ENCODE data around the gene CD24.
"Not testable (repeated sequence)": the region's sequence is repeated elsewhere in the genome, so short reads cannot be mapped to it uniquely, and the experiment has no call there.

Gene CD24

DNA sequence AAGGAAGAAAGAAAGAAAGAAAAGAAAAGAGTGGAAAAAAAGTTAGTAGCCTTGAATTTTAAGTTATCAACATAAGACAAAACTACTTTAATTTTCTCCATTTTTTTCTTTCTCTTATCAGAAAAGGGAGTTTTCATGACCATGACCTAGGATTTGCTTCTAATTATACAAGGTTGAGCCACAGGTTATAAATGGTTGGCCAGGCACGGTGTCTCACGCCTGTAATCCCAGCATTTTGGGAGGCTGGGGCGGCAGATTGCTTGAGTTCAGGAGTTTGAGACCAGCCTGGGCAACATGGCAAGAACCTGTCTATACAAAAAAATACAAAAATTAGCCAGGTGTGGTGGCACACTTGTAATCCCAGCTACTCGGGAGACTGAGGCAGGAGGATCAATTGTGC, 45.7 kb upstream of the CD24 start:
- TF ChIP-seq ZNF707 (tag by site-specific recombination; IDR thresholded peaks at IDR 0.05), result no peak
- TF ChIP-seq, protein P1, sequence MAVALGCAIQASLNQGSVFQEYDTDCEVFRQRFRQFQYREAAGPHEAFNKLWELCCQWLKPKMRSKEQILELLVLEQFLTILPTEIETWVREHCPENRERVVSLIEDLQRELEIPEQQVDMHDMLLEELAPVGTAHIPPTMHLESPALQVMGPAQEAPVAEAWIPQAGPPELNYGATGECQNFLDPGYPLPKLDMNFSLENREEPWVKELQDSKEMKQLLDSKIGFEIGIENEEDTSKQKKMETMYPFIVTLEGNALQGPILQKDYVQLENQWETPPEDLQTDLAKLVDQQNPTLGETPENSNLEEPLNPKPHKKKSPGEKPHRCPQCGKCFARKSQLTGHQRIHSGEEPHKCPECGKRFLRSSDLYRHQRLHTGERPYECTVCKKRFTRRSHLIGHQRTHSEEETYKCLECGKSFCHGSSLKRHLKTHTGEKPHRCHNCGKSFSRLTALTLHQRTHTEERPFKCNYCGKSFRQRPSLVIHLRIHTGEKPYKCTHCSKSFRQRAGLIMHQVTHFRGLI (tag by site-specific recombination; IDR thresholded peaks at IDR 0.05), result peak; percentile 99
- no peak overlapping the region for H3K27ac ChIP-seq (ENCODE audit: extremely low read depth, low read depth, low read length)
- CTCF ChIA-PET, result no interaction called here

DNA sequence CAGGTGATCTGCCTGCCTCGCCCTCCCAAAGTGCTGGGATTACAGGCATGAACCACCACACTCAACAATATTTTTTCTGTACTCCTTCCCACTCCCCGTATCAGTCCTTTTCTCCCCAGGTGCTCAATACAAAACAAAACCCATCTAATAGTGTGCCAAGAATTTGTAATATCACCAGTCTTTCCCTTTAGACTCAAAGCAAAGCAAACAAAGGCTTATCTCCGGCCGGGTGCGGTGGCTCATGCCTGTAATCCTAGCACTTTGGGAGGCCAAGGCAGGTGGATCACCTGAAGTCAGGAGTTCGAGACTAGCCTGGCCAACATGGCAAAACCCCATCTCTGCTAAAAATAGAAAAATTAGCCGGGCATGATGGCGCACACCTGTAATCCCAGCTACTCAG, 45.1 kb upstream of the CD24 start:
- H3K4me3 ChIP-seq (ENCODE audit: low read depth, low read length); H3K9me3 ChIP-seq (ENCODE audit: control insufficient read depth, insufficient read depth, low read depth, low read length); POLR2A ChIA-PET; H3K27ac ChIP-seq (ENCODE audit: extremely low read depth, low read depth, low read length); H3K4me1 ChIP-seq (ENCODE audit: control insufficient read depth, insufficient read depth, low read length); H3K36me3 ChIP-seq (ENCODE audit: control insufficient read depth in 2 of 2, insufficient read depth in 1 of 2, low read length in 2 of 2): not testable (repeated sequence)
- CTCF ChIA-PET, result interaction anchor here (3.0 kb wide), 1 partner anchor 8 kb away, joined by 21 read pairs; the partner anchor contains the start of gene MTRES1

More for the DNA sequence above, 45.7 kb upstream of the CD24 start:
- H3K4me1 ChIP-seq (ENCODE audit: control insufficient read depth, insufficient read depth, low read length), result no peaks in the 10 kb centered on the region
- no peaks in the 10 kb centered on the region for H3K36me3 ChIP-seq (ENCODE audit: control insufficient read depth in 2 of 2, insufficient read depth in 1 of 2, low read length in 2 of 2)
- POLR2A ChIA-PET, result no interaction called here
- no peaks in the 10 kb centered on the region for H3K9me3 ChIP-seq (ENCODE audit: control insufficient read depth, insufficient read depth, low read depth, low read length)
- H3K4me3 ChIP-seq (ENCODE audit: low read depth, low read length), result no peak overlapping the region

DNA sequence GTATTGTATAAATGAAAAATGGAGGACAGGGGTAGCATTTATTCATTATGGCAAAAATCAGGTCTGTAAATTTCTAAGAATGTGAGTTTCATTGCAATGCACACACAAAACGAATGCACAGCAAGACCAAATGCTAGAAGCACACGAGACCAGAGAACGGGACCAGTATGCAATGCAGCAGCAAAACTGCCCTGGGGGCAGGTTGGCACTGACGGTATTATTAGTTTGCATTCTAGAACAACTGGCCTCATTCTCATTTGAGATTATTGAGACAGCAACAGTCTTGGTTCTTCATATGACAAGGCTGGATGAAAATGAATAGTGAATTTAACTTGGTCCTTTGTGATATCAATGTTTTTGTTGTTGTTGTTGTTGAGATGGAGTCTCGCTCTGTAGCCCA, 44.5 kb upstream of the CD24 start:
- H3K36me3 ChIP-seq (ENCODE audit: control insufficient read depth in 2 of 2, insufficient read depth in 1 of 2, low read length in 2 of 2), result no peaks in the 10 kb centered on the region
- TF ChIP-seq TCF7L2 (IDR thresholded peaks at IDR 0.05; ENCODE audit: borderline replicate concordance, low read depth, low read length) (no peak), ZNF423 (tag by site-specific recombination; IDR thresholded peaks at IDR 0.05) (no peak), ZEB2 (tag by site-specific recombination; IDR thresholded peaks at IDR 0.05) (no peak)
- CTCF ChIA-PET, result interaction anchor here (3.0 kb wide), 1 partner anchor 9 kb away, joined by 21 read pairs; the partner anchor contains the start of gene MTRES1
- POLR2A ChIA-PET, result no interaction called here
- no peak overlapping the region for H3K4me3 ChIP-seq (ENCODE audit: low read depth, low read length)
- H3K9me3 ChIP-seq (ENCODE audit: control insufficient read depth, insufficient read depth, low read depth, low read length), result no peaks in the 10 kb centered on the region
- no peak overlapping the region for H3K27ac ChIP-seq (ENCODE audit: extremely low read depth, low read depth, low read length)
- H3K4me1 ChIP-seq (ENCODE audit: control insufficient read depth, insufficient read depth, low read length), result no peaks in the 10 kb centered on the region

DNA sequence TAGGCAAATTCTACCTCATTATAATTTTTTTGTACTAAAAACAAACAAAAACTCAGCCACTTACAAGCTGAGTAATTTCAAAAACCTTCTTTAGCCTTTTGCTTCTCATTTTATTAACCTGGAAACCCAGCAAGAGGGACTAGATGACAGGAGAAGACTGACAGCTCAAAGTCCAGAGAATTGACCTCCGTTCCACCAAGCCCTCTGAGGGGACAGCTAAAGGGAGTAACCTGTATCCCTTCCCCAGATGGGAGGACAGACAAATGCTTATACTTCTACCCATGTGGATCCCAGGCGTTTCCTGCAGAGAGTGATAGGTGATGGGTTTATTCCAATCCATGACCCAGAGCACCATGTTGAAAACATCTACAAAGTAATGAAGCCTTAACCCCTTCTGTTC, 35.0 kb upstream of the CD24 start:
- Histone ChIP-seq H3K36me3 (ENCODE audit: control insufficient read depth in 2 of 2, insufficient read depth in 1 of 2, low read length in 2 of 2) (no peaks in the 10 kb centered on the region), H3K4me1 (ENCODE audit: control insufficient read depth, insufficient read depth, low read length) (no peaks in the 10 kb centered on the region), H3K9me3 (ENCODE audit: control insufficient read depth, insufficient read depth, low read depth, low read length) (no peaks in the 10 kb centered on the region), H3K27ac (ENCODE audit: extremely low read depth, low read depth, low read length) (no peak overlapping the region), H3K4me3 (ENCODE audit: low read depth, low read length) (no peak overlapping the region)
- ChIA-PET CTCF (interaction anchor here (0.7 to 5.1 kb wide), 3 partner anchors 9 to 18 kb away, joined by 3 to 50 read pairs (median 3); partner anchors contain the start of gene MTRES1), POLR2A (no interaction called here)
- TF ChIP-seq ZNF658 (tag by site-specific recombination; IDR thresholded peaks at IDR 0.05), result no peak

DNA sequence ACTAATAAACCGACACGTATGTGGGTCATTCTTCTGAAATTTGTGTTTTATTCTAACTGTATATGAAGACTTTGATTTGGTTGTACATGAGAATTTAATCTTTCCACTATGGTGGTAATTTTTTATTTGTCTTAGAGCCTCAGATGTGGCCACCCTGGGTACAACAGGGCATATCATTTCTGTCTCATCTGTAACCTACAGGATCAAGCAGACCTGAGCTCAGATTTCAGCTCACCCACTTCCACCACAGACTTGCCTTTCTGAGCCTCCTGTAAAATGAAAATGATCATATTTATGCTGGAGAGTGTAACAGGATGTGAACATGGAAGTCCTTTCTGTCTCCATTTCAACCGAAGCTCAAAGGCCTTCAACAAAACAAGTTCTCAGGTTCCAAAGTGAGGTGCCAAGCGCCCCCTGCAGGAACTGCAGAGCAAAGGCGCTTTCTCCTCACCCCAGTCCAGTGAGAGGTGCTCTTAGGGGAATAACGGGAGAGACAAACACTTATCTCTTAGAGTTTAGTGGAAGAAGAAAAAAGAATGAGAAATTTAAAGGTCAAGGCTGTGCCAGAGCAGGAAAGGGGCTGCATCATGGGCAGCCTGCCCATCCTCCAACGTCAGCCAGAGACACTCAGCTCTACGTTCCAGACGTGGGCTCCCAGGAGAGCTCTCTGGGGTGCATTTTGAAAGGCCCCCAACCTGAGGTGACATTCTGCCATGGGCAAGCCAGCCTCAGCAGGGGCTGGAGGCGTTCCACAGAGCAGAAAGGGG, 23.0 kb upstream of the CD24 start:
- CTCF ChIA-PET, result interaction anchor here (0.5 to 3.9 kb wide), 67 partner anchors 9 to 1283 kb away, joined by 3 to 50 read pairs (median 4); partner anchors contain the start of gene MTRES1
- Histone ChIP-seq H3K27ac (ENCODE audit: extremely low read depth, low read depth, low read length) (no peak overlapping the region), H3K4me3 (ENCODE audit: low read depth, low read length) (no peak overlapping the region), H3K9me3 (ENCODE audit: control insufficient read depth, insufficient read depth, low read depth, low read length) (no peaks in the 10 kb centered on the region), H3K36me3 (ENCODE audit: control insufficient read depth in 2 of 2, insufficient read depth in 1 of 2, low read length in 2 of 2) (no peaks in the 10 kb centered on the region), H3K4me1 (ENCODE audit: control insufficient read depth, insufficient read depth, low read length) (no peaks in the 10 kb centered on the region)
- POLR2A ChIA-PET, result interaction anchor here (1.2 kb wide), 1 partner anchor 116 kb away, joined by 4 read pairs; no protein-coding TSS in a partner anchor
- TF ChIP-seq ZNF510 (tag by site-specific recombination; IDR thresholded peaks at IDR 0.05; ENCODE audit: insufficient replicate concordance), result no peak
- TF ChIP-seq ZBTB7A (tag by site-specific recombination; IDR thresholded peaks at IDR 0.05; ENCODE audit: low read depth), result no peak
- TF ChIP-seq, protein P2, sequence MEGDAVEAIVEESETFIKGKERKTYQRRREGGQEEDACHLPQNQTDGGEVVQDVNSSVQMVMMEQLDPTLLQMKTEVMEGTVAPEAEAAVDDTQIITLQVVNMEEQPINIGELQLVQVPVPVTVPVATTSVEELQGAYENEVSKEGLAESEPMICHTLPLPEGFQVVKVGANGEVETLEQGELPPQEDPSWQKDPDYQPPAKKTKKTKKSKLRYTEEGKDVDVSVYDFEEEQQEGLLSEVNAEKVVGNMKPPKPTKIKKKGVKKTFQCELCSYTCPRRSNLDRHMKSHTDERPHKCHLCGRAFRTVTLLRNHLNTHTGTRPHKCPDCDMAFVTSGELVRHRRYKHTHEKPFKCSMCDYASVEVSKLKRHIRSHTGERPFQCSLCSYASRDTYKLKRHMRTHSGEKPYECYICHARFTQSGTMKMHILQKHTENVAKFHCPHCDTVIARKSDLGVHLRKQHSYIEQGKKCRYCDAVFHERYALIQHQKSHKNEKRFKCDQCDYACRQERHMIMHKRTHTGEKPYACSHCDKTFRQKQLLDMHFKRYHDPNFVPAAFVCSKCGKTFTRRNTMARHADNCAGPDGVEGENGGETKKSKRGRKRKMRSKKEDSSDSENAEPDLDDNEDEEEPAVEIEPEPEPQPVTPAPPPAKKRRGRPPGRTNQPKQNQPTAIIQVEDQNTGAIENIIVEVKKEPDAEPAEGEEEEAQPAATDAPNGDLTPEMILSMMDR (tag by site-specific recombination; IDR thresholded peaks at IDR 0.05), result peak; percentile 41; the same call in 1 of the 2 replicates
- TF ChIP-seq ZNF239 (tag by site-specific recombination; IDR thresholded peaks at IDR 0.05), result no peak
- TF ChIP-seq, protein P3, sequence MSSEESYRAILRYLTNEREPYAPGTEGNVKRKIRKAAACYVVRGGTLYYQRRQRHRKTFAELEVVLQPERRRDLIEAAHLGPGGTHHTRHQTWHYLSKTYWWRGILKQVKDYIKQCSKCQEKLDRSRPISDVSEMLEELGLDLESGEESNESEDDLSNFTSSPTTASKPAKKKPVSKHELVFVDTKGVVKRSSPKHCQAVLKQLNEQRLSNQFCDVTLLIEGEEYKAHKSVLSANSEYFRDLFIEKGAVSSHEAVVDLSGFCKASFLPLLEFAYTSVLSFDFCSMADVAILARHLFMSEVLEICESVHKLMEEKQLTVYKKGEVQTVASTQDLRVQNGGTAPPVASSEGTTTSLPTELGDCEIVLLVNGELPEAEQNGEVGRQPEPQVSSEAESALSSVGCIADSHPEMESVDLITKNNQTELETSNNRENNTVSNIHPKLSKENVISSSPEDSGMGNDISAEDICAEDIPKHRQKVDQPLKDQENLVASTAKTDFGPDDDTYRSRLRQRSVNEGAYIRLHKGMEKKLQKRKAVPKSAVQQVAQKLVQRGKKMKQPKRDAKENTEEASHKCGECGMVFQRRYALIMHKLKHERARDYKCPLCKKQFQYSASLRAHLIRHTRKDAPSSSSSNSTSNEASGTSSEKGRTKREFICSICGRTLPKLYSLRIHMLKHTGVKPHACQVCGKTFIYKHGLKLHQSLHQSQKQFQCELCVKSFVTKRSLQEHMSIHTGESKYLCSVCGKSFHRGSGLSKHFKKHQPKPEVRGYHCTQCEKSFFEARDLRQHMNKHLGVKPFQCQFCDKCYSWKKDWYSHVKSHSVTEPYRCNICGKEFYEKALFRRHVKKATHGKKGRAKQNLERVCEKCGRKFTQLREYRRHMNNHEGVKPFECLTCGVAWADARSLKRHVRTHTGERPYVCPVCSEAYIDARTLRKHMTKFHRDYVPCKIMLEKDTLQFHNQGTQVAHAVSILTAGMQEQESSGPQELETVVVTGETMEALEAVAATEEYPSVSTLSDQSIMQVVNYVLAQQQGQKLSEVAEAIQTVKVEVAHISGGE (tag by site-specific recombination; conservative IDR thresholded peaks at IDR 0.05; ENCODE audit: low read depth), result no peak
- no peak for TF ChIP-seq KLF1 (tag by site-specific recombination; IDR thresholded peaks at IDR 0.05)
- TF ChIP-seq PRDM1 (tag by site-specific recombination; IDR thresholded peaks at IDR 0.05), result 0 out of 2 replicates have a peak, but pooled peaks have one; percentile 9
- TF ChIP-seq ZNF677 (tag by site-specific recombination; IDR thresholded peaks at IDR 0.05), result no peak

All from HEK293 (cell line).